ENCODE measurements around the gene GON4L.
"Not testable (repeated sequence)": the region's sequence is repeated elsewhere in the genome, so short reads cannot be mapped to it uniquely, and the experiment has no call there.

Gene GON4L

GRCh38 chr1:155827450-155827849 lies 29.6 kb downstream of the GON4L start:
- DNase-seq = no peak

GRCh38 chr1:155816351-155816750 lies 40.7 kb downstream of the GON4L start:
- DNase-seq = no peak

- DNase-seq = no peak
These were observed 43.3 kb downstream of the GON4L start for GRCh38 chr1:155813672-155814071.

- no peak for DNase-seq
These were observed 44.1 kb downstream of the GON4L start for GRCh38 chr1:155812878-155813277.

- no peak for DNase-seq
These were observed 47.9 kb downstream of the GON4L start for GRCh38 chr1:155809088-155809487.

GRCh38 chr1:155801149-155801548 lies 55.9 kb downstream of the GON4L start:
- DNase-seq = no peak

GRCh38 chr1:155795618-155796017 lies 61.4 kb downstream of the GON4L start:
- DNase-seq = not testable (repeated sequence)

GRCh38 chr1:155794605-155795245 lies 62.3 kb downstream of the GON4L start:
- no peak for DNase-seq

- DNase-seq = no peak
These were observed 63.8 kb downstream of the GON4L start for GRCh38 chr1:155793213-155793612.

- no peak for DNase-seq
These were observed 79.4 kb downstream of the GON4L start for GRCh38 chr1:155777582-155777981.

GRCh38 chr1:155776414-155776813 lies 80.6 kb downstream of the GON4L start:
- DNase-seq = no peak

- no peak for DNase-seq
These were observed 83.8 kb downstream of the GON4L start for GRCh38 chr1:155773221-155773620.

GRCh38 chr1:155769257-155769656 lies 87.8 kb downstream of the GON4L start:
- DNase-seq = no peak

GRCh38 chr1:155767399-155767989 lies 89.5 kb downstream of the GON4L start:
- DNase-seq = not testable (repeated sequence)

GRCh38 chr1:155763989-155764388 lies 93.0 kb downstream of the GON4L start:
- DNase-seq = not testable (repeated sequence)

GRCh38 chr1:155763090-155763815 lies 93.8 kb downstream of the GON4L start:
- DNase-seq = peak; percentile 3

- DNase-seq = no peak
These were observed 95.1 kb downstream of the GON4L start for GRCh38 chr1:155761736-155762405.

- no peak for DNase-seq
These were observed 96.1 kb downstream of the GON4L start for GRCh38 chr1:155760751-155761475.

GRCh38 chr1:155759966-155760630 lies 96.9 kb downstream of the GON4L start:
- no peak for DNase-seq

- not testable (repeated sequence) for DNase-seq
These were observed 98.0 kb downstream of the GON4L start for GRCh38 chr1:155759017-155759416.

- not testable (repeated sequence) for DNase-seq
These were observed 108.9 kb downstream of the GON4L start for GRCh38 chr1:155748141-155748540.

GRCh38 chr1:155747586-155747985 lies 109.4 kb downstream of the GON4L start:
- not testable (repeated sequence) for DNase-seq
